ENCODE measurements around the gene CCDC92. TPM values are rescaled to one million over a fixed set of nuclear protein-coding genes. Genes with fewer than 3 reads are reported as not detected.

CCDC92 gene
- total and polyA plus RNA-seq, 2 of the 13 experiments (the other 11 are each of a cell fraction or from before 2014, with no cell fraction given), result 5.4 to 14.7 TPM

DNA sequence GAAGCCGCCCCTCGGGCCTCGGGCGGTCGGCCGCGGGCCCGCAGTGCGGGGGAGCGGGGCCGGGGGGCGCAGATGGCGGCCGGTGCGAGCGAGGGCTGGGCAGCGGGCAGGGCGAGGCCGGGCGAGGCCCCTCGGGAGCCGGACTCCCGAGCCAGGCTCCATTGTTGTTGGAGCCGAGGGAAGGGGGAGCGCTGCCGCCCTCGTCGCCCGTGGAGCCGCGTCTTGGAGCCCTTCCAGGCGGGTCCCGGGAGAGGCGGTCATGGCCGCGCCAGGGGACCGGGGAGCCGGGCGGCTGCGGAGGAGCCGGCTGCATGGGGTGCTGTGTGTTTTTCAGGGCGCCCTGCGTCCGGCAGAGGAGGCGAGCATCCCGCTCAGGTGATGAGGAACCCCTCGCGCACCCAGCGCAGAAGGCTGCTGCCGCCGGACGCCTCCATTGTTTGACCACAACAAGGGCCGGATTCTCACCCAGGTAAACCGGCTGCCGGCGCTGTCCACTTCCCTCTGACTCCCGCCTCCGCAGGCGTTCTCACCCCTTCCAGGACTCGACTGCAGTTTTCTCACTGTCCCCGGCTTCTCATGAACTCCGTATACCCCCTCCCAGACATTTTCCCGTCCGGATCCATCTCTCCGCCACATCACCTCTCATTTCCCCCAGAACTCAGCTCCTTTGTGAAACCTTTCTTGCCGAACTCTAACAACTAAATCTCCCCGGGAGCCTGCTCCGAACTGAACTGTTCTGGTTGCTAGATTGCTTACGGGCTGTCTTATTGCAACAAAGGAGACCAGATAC, 1.1 kb upstream of the CCDC92 start (continued):
- TF ChIP-seq, protein P1, sequence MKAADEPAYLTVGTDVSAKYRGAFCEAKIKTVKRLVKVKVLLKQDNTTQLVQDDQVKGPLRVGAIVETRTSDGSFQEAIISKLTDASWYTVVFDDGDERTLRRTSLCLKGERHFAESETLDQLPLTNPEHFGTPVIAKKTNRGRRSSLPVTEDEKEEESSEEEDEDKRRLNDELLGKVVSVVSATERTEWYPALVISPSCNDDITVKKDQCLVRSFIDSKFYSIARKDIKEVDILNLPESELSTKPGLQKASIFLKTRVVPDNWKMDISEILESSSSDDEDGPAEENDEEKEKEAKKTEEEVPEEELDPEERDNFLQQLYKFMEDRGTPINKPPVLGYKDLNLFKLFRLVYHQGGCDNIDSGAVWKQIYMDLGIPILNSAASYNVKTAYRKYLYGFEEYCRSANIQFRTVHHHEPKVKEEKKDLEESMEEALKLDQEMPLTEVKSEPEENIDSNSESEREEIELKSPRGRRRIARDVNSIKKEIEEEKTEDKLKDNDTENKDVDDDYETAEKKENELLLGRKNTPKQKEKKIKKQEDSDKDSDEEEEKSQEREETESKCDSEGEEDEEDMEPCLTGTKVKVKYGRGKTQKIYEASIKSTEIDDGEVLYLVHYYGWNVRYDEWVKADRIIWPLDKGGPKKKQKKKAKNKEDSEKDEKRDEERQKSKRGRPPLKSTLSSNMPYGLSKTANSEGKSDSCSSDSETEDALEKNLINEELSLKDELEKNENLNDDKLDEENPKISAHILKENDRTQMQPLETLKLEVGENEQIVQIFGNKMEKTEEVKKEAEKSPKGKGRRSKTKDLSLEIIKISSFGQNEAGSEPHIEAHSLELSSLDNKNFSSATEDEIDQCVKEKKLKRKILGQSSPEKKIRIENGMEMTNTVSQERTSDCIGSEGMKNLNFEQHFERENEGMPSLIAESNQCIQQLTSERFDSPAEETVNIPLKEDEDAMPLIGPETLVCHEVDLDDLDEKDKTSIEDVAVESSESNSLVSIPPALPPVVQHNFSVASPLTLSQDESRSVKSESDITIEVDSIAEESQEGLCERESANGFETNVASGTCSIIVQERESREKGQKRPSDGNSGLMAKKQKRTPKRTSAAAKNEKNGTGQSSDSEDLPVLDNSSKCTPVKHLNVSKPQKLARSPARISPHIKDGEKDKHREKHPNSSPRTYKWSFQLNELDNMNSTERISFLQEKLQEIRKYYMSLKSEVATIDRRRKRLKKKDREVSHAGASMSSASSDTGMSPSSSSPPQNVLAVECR (CRISPR knock-in tag; IDR thresholded peaks at IDR 0.05; ENCODE audit: borderline replicate concordance), result peak; percentile 75
- TF ChIP-seq ZNF598 (CRISPR knock-in tag; IDR thresholded peaks at IDR 0.05; ENCODE audit: borderline replicate concordance), result no peak
- 0 out of 2 replicates have a peak, but pooled peaks have one; percentile 5 for TF ChIP-seq TAF1 (CRISPR knock-in tag; IDR thresholded peaks at IDR 0.05)
- no peak for TF ChIP-seq ZNF572 (CRISPR knock-in tag; IDR thresholded peaks at IDR 0.05)
- TF ChIP-seq TBP (CRISPR knock-in tag; IDR thresholded peaks at IDR 0.05), result no peak
- TF ChIP-seq, protein P2, sequence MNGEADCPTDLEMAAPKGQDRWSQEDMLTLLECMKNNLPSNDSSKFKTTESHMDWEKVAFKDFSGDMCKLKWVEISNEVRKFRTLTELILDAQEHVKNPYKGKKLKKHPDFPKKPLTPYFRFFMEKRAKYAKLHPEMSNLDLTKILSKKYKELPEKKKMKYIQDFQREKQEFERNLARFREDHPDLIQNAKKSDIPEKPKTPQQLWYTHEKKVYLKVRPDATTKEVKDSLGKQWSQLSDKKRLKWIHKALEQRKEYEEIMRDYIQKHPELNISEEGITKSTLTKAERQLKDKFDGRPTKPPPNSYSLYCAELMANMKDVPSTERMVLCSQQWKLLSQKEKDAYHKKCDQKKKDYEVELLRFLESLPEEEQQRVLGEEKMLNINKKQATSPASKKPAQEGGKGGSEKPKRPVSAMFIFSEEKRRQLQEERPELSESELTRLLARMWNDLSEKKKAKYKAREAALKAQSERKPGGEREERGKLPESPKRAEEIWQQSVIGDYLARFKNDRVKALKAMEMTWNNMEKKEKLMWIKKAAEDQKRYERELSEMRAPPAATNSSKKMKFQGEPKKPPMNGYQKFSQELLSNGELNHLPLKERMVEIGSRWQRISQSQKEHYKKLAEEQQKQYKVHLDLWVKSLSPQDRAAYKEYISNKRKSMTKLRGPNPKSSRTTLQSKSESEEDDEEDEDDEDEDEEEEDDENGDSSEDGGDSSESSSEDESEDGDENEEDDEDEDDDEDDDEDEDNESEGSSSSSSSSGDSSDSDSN (CRISPR knock-in tag; IDR thresholded peaks at IDR 0.05), result peak; percentile 85
- no peak for TF ChIP-seq ZNF850 (CRISPR knock-in tag; conservative IDR thresholded peaks at IDR 0.05)
- no peak for TF ChIP-seq ZNF432 (CRISPR knock-in tag; IDR thresholded peaks at IDR 0.05; ENCODE audit: borderline replicate concordance)
- TF ChIP-seq NFKB2 (CRISPR knock-in tag; IDR thresholded peaks at IDR 0.05; ENCODE audit: borderline replicate concordance), result no peak
- TF ChIP-seq, protein P3, sequence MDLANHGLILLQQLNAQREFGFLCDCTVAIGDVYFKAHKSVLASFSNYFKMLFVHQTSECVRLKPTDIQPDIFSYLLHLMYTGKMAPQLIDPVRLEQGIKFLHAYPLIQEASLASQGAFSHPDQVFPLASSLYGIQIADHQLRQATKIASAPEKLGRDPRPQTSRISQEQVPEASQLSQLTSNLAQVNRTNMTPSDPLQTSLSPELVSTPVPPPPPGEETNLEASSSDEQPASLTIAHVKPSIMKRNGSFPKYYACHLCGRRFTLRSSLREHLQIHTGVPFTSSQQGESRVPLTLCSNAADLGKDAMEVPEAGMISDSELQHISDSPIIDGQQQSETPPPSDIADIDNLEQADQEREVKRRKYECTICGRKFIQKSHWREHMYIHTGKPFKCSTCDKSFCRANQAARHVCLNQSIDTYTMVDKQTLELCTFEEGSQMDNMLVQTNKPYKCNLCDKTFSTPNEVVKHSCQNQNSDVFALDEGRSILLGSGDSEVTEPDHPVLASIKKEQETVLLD (CRISPR knock-in tag; IDR thresholded peaks at IDR 0.05; ENCODE audit: low read depth), result no peak
- TF ChIP-seq, protein P4, sequence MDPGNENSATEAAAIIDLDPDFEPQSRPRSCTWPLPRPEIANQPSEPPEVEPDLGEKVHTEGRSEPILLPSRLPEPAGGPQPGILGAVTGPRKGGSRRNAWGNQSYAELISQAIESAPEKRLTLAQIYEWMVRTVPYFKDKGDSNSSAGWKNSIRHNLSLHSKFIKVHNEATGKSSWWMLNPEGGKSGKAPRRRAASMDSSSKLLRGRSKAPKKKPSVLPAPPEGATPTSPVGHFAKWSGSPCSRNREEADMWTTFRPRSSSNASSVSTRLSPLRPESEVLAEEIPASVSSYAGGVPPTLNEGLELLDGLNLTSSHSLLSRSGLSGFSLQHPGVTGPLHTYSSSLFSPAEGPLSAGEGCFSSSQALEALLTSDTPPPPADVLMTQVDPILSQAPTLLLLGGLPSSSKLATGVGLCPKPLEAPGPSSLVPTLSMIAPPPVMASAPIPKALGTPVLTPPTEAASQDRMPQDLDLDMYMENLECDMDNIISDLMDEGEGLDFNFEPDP (CRISPR knock-in tag; conservative IDR thresholded peaks at IDR 0.05), result 0 out of 2 replicates have a peak, but pooled peaks have one; percentile 48
- peak; percentile 69; the same call in 1 of the 2 replicates for TF ChIP-seq RBFOX2 (IDR thresholded peaks at IDR 0.05; ENCODE audit: low read depth, low read length)
- TF ChIP-seq ZNF547 (CRISPR knock-in tag; IDR thresholded peaks at IDR 0.05), result 0 out of 2 replicates have a peak, but pooled peaks have one; percentile 43
- TF ChIP-seq, protein P5, sequence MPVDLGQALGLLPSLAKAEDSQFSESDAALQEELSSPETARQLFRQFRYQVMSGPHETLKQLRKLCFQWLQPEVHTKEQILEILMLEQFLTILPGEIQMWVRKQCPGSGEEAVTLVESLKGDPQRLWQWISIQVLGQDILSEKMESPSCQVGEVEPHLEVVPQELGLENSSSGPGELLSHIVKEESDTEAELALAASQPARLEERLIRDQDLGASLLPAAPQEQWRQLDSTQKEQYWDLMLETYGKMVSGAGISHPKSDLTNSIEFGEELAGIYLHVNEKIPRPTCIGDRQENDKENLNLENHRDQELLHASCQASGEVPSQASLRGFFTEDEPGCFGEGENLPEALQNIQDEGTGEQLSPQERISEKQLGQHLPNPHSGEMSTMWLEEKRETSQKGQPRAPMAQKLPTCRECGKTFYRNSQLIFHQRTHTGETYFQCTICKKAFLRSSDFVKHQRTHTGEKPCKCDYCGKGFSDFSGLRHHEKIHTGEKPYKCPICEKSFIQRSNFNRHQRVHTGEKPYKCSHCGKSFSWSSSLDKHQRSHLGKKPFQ (CRISPR knock-in tag; IDR thresholded peaks at IDR 0.05; ENCODE audit: insufficient replicate concordance), result peak; percentile 28
- TF ChIP-seq AGO2 (optimal IDR thresholded peaks at IDR 0.05; ENCODE audit: low read depth, low read length), result peak; percentile 81
- no peak for TF ChIP-seq DNMT1 (CRISPR knock-in tag; IDR thresholded peaks at IDR 0.05)

Data from HepG2 (cell line).